ENCODE data around the gene APOO. TPM values are rescaled to one million over a fixed set of nuclear protein-coding genes. Genes with fewer than 3 reads are reported as not detected.
"Not testable (repeated sequence)": the region's sequence is repeated elsewhere in the genome, so short reads cannot be mapped to it uniquely, and the experiment has no call there.

The APOO gene
- total RNA-seq, 1 donor from 2014 or later: 18.3 TPM

DNA sequence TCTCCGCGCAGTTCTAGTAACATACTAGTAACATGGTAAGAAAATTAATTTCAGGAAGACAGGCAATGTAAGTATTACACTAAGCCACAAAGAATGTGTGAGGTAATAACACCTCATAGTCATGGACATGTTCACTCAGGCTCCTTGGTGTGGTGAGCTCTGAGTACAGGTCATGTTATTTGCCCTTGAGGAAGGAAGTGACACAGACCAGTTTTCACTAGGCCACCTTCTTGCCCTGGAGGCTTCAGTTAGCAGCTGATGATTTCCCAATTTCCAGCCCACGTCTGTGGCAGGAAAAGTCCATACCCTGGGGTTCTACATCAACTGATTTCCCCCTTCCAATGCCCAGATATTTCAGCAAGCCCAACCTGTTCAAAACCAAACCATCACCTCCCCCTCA is 6.7 kb downstream of the APOO start:
- Mint-ChIP-seq H3K27me3 (ENCODE audit: unreplicated experiment) (peaks cover 2% of the 10 kb centered on the region), H3K9me3 (ENCODE audit: unreplicated experiment) (no peaks in the 10 kb centered on the region), H3K4me3 (ENCODE audit: unreplicated experiment) (no peak overlapping the region), H3K4me1 (ENCODE audit: unreplicated experiment) (peaks cover 6% of the 10 kb centered on the region), H3K36me3 (ENCODE audit: low read depth, unreplicated experiment) (no peaks in the 10 kb centered on the region), H3K27ac (ENCODE audit: unreplicated experiment) (no peak overlapping the region)
- TF ChIP-seq, protein P1, sequence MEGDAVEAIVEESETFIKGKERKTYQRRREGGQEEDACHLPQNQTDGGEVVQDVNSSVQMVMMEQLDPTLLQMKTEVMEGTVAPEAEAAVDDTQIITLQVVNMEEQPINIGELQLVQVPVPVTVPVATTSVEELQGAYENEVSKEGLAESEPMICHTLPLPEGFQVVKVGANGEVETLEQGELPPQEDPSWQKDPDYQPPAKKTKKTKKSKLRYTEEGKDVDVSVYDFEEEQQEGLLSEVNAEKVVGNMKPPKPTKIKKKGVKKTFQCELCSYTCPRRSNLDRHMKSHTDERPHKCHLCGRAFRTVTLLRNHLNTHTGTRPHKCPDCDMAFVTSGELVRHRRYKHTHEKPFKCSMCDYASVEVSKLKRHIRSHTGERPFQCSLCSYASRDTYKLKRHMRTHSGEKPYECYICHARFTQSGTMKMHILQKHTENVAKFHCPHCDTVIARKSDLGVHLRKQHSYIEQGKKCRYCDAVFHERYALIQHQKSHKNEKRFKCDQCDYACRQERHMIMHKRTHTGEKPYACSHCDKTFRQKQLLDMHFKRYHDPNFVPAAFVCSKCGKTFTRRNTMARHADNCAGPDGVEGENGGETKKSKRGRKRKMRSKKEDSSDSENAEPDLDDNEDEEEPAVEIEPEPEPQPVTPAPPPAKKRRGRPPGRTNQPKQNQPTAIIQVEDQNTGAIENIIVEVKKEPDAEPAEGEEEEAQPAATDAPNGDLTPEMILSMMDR (IDR thresholded peaks at IDR 0.05; ENCODE audit: unreplicated experiment): no peak
- no peak for DNase-seq (ENCODE audit: low spot score)

DNA sequence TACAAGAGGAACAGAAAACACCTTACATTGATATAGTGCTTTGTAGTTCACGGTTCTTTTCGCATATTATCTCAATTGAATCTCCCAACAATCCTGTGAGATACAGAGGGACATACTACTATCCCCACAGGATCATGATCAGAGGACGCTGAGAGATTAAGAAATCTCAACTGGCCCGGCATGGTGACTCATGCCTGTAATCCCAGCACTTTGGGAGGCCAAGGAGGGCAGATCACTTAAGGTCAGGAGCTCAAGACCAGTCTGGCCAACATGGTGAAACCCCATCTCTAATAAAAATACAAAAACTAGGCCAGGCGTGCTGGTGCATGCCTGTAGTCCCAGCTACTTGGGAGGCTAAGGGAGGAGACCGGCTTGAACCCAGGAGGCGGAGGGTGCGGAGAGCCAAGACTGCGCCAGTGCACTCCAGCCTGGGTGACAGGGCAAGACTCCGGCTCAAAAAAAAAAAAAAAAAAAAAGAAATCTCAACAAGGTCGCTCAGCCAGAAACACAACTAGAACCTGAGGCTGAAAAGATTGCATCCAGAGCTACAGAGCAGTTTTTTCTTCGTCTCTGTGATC is 7.4 kb downstream of the APOO start:
- TF ChIP-seq, protein P1 (IDR thresholded peaks at IDR 0.05; ENCODE audit: unreplicated experiment): no peak
- peaks cover 2% of the 10 kb centered on the region for H3K27me3 Mint-ChIP-seq (ENCODE audit: unreplicated experiment)
- peaks cover 6% of the 10 kb centered on the region for H3K4me1 Mint-ChIP-seq (ENCODE audit: unreplicated experiment)
- DNase-seq (ENCODE audit: low spot score): no peak
- H3K36me3 Mint-ChIP-seq (ENCODE audit: low read depth, unreplicated experiment): no peaks in the 10 kb centered on the region
- H3K27ac Mint-ChIP-seq (ENCODE audit: unreplicated experiment): no peak overlapping the region
- no peaks in the 10 kb centered on the region for H3K9me3 Mint-ChIP-seq (ENCODE audit: unreplicated experiment)
- H3K4me3 Mint-ChIP-seq (ENCODE audit: unreplicated experiment): no peak overlapping the region

DNA sequence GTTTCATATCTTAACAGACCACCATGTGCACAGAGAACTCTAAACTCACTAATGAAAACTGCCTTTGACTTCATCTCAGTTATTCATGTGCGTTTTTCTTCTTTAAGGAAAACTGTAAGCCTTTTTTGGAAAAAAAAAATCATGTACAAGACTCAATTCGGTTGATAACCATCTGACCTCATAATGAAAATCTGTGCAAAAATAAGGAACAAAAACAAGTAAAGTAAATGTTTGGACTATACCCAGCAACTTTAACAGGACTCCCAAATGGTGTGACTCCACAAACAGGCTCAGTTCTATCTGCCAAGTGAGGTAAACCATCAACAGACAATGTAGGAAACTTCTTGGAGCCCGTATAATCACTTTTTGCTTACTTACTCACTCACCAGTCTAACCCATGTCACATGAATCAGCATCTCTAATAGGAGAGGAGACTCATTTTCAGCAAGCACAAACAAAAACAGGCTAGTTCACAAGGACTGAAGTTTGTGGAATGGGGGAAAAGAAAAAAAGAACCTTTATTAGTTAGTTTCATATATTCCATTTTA is 9.3 kb downstream of the APOO start:
- H3K4me3 Mint-ChIP-seq (ENCODE audit: unreplicated experiment): no peak overlapping the region
- no peak for DNase-seq (ENCODE audit: low spot score)
- H3K36me3 Mint-ChIP-seq (ENCODE audit: low read depth, unreplicated experiment): no peaks in the 10 kb centered on the region
- TF ChIP-seq, protein P1 (IDR thresholded peaks at IDR 0.05; ENCODE audit: unreplicated experiment): no peak
- H3K9me3 Mint-ChIP-seq (ENCODE audit: unreplicated experiment): no peaks in the 10 kb centered on the region
- no peak overlapping the region for H3K27ac Mint-ChIP-seq (ENCODE audit: unreplicated experiment)
- H3K27me3 Mint-ChIP-seq (ENCODE audit: unreplicated experiment): no peaks in the 10 kb centered on the region
- no peaks in the 10 kb centered on the region for H3K4me1 Mint-ChIP-seq (ENCODE audit: unreplicated experiment)

DNA sequence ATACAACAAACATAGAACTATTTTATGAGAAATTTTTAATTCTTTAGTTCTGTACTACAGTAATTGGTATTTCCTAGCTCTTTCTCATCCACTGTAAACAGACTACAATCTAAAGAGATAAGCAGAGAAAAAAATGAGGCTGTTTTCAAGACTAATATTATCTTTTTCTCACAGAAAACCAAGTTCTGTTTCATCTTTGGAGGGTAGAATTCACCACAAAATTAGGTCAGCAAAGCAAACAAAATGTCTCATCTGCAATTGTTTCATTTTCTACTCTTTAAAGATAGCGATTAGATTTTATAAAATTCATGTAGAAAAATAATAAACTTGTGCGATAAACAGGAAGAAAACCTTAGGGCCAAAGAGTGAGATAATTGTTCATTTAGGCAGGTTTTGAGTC is 10.8 kb downstream of the APOO start:
- H3K4me1 Mint-ChIP-seq (ENCODE audit: unreplicated experiment): no peaks in the 10 kb centered on the region

DNA sequence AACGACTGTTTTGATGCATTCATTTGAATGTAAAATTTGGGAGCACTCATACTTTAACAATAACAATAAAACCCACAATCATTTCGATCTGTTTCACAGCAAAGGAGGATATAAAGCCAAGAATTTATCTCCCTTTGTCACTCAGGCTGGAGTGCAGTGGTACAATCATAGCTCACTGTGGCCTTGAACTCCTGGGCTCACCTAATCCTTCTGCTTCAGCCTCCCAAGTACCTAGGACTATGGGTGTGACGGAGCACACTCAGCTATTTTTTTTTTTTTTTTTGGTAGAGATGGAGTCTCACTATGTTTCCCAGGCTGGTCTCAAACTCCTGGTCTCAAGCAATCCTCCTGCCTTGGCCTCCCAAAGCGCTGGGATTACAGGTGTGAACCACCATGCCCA is 11.2 kb downstream of the APOO start:
- H3K27ac Mint-ChIP-seq (ENCODE audit: unreplicated experiment); DNase-seq (ENCODE audit: low spot score); H3K27me3 Mint-ChIP-seq (ENCODE audit: unreplicated experiment); H3K4me1 Mint-ChIP-seq (ENCODE audit: unreplicated experiment); H3K36me3 Mint-ChIP-seq (ENCODE audit: low read depth, unreplicated experiment); H3K4me3 Mint-ChIP-seq (ENCODE audit: unreplicated experiment); H3K9me3 Mint-ChIP-seq (ENCODE audit: unreplicated experiment): not testable (repeated sequence)

More for the DNA sequence above, 10.8 kb downstream of the APOO start:
- TF ChIP-seq, protein P1 (IDR thresholded peaks at IDR 0.05; ENCODE audit: unreplicated experiment): no peak
- no peak overlapping the region for H3K27ac Mint-ChIP-seq (ENCODE audit: unreplicated experiment)
- no peaks in the 10 kb centered on the region for H3K36me3 Mint-ChIP-seq (ENCODE audit: low read depth, unreplicated experiment)
- no peaks in the 10 kb centered on the region for H3K27me3 Mint-ChIP-seq (ENCODE audit: unreplicated experiment)
- no peaks in the 10 kb centered on the region for H3K9me3 Mint-ChIP-seq (ENCODE audit: unreplicated experiment)
- H3K4me3 Mint-ChIP-seq (ENCODE audit: unreplicated experiment): no peak overlapping the region
- DNase-seq (ENCODE audit: low spot score): no peak

DNA sequence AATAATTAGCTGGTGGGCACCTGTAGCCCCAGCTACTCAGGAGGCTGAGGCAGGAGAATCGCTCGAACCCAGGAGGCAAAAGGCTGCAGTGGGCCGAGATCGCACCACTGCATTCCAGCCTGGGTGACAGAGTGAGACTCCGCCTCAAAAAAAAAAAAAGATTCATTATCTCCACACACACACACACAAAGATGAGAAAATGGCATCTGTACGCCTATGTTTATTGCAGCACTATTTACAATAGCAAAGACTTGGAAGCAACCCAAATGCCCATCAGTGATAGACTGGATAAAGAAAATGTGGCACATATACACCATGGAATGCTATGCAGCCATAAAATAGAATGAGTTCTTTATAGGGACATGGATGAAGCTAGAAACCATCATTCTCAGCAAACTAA is 12.7 kb downstream of the APOO start:
- not testable (repeated sequence) for H3K27ac Mint-ChIP-seq (ENCODE audit: unreplicated experiment); DNase-seq (ENCODE audit: low spot score); H3K27me3 Mint-ChIP-seq (ENCODE audit: unreplicated experiment); H3K9me3 Mint-ChIP-seq (ENCODE audit: unreplicated experiment); H3K4me3 Mint-ChIP-seq (ENCODE audit: unreplicated experiment); H3K36me3 Mint-ChIP-seq (ENCODE audit: low read depth, unreplicated experiment); H3K4me1 Mint-ChIP-seq (ENCODE audit: unreplicated experiment)
